CD4-positive, alpha-beta T cell (primary cell): ENCODE data around the gene TSPAN31. TPM values are rescaled to one million over a fixed set of nuclear protein-coding genes. Genes with fewer than 3 reads are reported as not detected.
"Not testable (repeated sequence)": the region's sequence is repeated elsewhere in the genome, so short reads cannot be mapped to it uniquely, and the experiment has no call there.

Source experiments
- ATAC-seq: fragments of 200-7000 bp; cut with Tn5 transposase; one replicate; pipeline ENCODE4 v1.10.0; 2022; ENCODE audit warnings: mild to moderate bottlenecking; ENCODE audit not compliant: poor library complexity
- CTCF ChIA-PET: fragments of 350-600 bp; sonication (Branson Sonifier 250); formaldehyde crosslinking; loops from one replicate; lab custom pipeline; 2021; ENCODE audit warnings: antibody characterized with exemption, inconsistent platforms; lab: Charles Lee
- POLR2A ChIA-PET: fragments of 350-600 bp; sonication (Branson Sonifier 250); formaldehyde crosslinking; loops from one replicate; lab custom pipeline; 2021; ENCODE audit warnings: antibody characterized with exemption, inconsistent platforms; lab: Charles Lee
- DNase-seq, 14 experiments: peaks; one replicate each; pipeline ENCODE4 v3.0.0-alpha.2; 2013 to 2020; ENCODE audit warnings: mixed read lengths in 2 of 14
- H3K27ac ChIP-seq, 2 donors: one replicate each; pipeline versions ENCODE4 v1.5.1 to v1.7.0; 2013; ENCODE audit warnings: low read length in 2 of 2, low read depth in 1 of 2, mild to moderate bottlenecking in 1 of 2
- H3K27me3 ChIP-seq, 2 experiments: 1 replicate in 1 of 2; 2 replicates in 1 of 2; pipeline versions ENCODE4 v1.6.1 to v1.7.0; 2013; ENCODE audit warnings: low read length in 2 of 2, control low read depth in 1 of 2, mild to moderate bottlenecking in 1 of 2, moderate library complexity in 1 of 2; ENCODE audit not compliant: insufficient read depth in 2 of 2, control insufficient read depth in 1 of 2
- H3K36me3 ChIP-seq: one replicate; pipeline ENCODE4 v1.6.1; 2013; ENCODE audit warnings: low read length, control low read depth; ENCODE audit not compliant: insufficient read depth
- H3K4me1 ChIP-seq: one replicate; pipeline ENCODE4 v1.6.1; 2013; ENCODE audit warnings: low read length, control low read depth; ENCODE audit not compliant: insufficient read depth
- H3K4me3 ChIP-seq: one replicate; pipeline ENCODE4 v1.5.1; 2013; ENCODE audit warnings: mild to moderate bottlenecking, low read length, moderate library complexity
- H3K9me3 ChIP-seq, 2 experiments: 1 replicate in 1 of 2; 2 replicates in 1 of 2; pipeline versions ENCODE4 v1.6.1 to v1.7.0; 2013; ENCODE audit warnings: low read length in 2 of 2, mild to moderate bottlenecking in 2 of 2, control low read depth in 1 of 2, moderate library complexity in 1 of 2; ENCODE audit not compliant: control insufficient read depth in 1 of 2, insufficient read depth in 1 of 2
- H3K27ac Mint-ChIP-seq: one replicate; pipeline ENCODE4 v1.8.0; 2020; ENCODE audit warnings: mixed read lengths
- H3K27me3 Mint-ChIP-seq: one replicate; pipeline ENCODE4 v1.8.0; 2021; ENCODE audit warnings: mixed read lengths
- H3K36me3 Mint-ChIP-seq: one replicate; pipeline ENCODE4 v1.8.0; 2021; ENCODE audit warnings: low read depth, mixed read lengths
- H3K4me1 Mint-ChIP-seq: one replicate; pipeline ENCODE4 v1.8.0; 2021; ENCODE audit warnings: low read depth, mixed read lengths
- H3K4me3 Mint-ChIP-seq: one replicate; pipeline ENCODE4 v1.8.0; 2020; ENCODE audit warnings: mild to moderate bottlenecking, mixed read lengths
- H3K9me3 Mint-ChIP-seq: one replicate; pipeline ENCODE4 v1.8.0; 2020; ENCODE audit warnings: mixed read lengths
- CTCF ChIP-seq: fragments of 200-600 bp; IDR thresholded peaks from one replicate; pipeline ENCODE4 v1.8.0; 2022; ENCODE audit warnings: antibody characterized with exemption, mild to moderate bottlenecking
- intact Hi-C, 2 experiments: fragments of 100-400 bp; cut with DNase I in 1 of 2; cut with micrococcal nuclease in 1 of 2; formaldehyde crosslinking; loops; one replicate each; pipeline versions ENCODE4 v1.15.1 to v1.9.0; 2023 to 2025; cut with DNase I, micrococcal nuclease
- total RNA-seq, 174 experiments: library from RNA in 2 of 174; stranded (reverse) in 2 of 174; gene quantifications; one replicate each; pipeline ENCODE4 v1.2.3 and lab custom pipeline; 2021 to 2026

The TSPAN31 gene
- total RNA-seq, 2 experiments from 2014 or later: 10.3 to 10.7 TPM

GRCh38 chr12:57719777-57720605 lies 24.8 kb upstream of the TSPAN31 start:
- H3K4me1 Mint-ChIP-seq: peaks cover 25% of the 10 kb centered on the region
- H3K27ac ChIP-seq: no peak overlapping the region
- no peak for TF ChIP-seq CTCF
- H3K36me3 Mint-ChIP-seq: peaks cover 72% of the 10 kb centered on the region
- CTCF ChIA-PET: no interaction called here
- H3K36me3 ChIP-seq: peaks cover 57% of the 10 kb centered on the region
- peaks cover 4% of the 10 kb centered on the region for H3K4me1 ChIP-seq
- H3K9me3 Mint-ChIP-seq: no peaks in the 10 kb centered on the region
- H3K27me3 ChIP-seq: no peaks in the 10 kb centered on the region
- POLR2A ChIA-PET: interaction anchor here (0.6 to 1.6 kb wide), 7 partner anchors 15 to 27 kb away, joined by 3 to 5 read pairs (median 4); partner anchors contain the start of gene TSPAN31
- H3K4me3 Mint-ChIP-seq: no peak overlapping the region
- no peak for ATAC-seq
- H3K27ac Mint-ChIP-seq: peak overlapping the region; percentile 61
- intact Hi-C loops: loop anchor here in 1 of 2 experiments (2.0 kb wide), 1 partner anchor 19 kb away; the partner anchor contains the start of gene AGAP2
- H3K4me3 ChIP-seq: no peak overlapping the region
- DNase-seq: no peak
- H3K27me3 Mint-ChIP-seq: no peaks in the 10 kb centered on the region
- H3K9me3 ChIP-seq: no peaks in the 10 kb centered on the region

- peaks cover 70% of the 10 kb centered on the region for H3K36me3 Mint-ChIP-seq
- no peaks in the 10 kb centered on the region for H3K27me3 Mint-ChIP-seq
- DNase-seq: no peak
These were observed 23.9 kb upstream of the TSPAN31 start for GRCh38 chr12:57720606-57721595.

GRCh38 chr12:57721846-57722608 lies 22.8 kb upstream of the TSPAN31 start:
- H3K27ac ChIP-seq: peak overlapping the region in 1 of 2 donors; percentile 21
- DNase-seq: not testable (repeated sequence)

More at GRCh38 chr12:57720606-57721595, 23.9 kb upstream of the TSPAN31 start:
- intact Hi-C loops: no loop called here
- Mint-ChIP-seq H3K9me3 (no peaks in the 10 kb centered on the region), H3K4me3 (no peak overlapping the region), H3K27ac (no peak overlapping the region), H3K4me1 (peaks cover 27% of the 10 kb centered on the region)
- H3K9me3 ChIP-seq: no peaks in the 10 kb centered on the region
- TF ChIP-seq CTCF: no peak
- ATAC-seq: no peak
- H3K27ac ChIP-seq: no peak overlapping the region
- peaks cover 7% of the 10 kb centered on the region for H3K4me1 ChIP-seq
- H3K4me3 ChIP-seq: no peak overlapping the region
- CTCF ChIA-PET: no interaction called here
- POLR2A ChIA-PET: interaction anchor here (0.6 to 1.4 kb wide), 5 partner anchors 16 to 31 kb away, joined by 3 to 5 read pairs (median 4); partner anchors contain the start of genes CDK4 and TSPAN31
- H3K27me3 ChIP-seq: no peaks in the 10 kb centered on the region
- peaks cover 51% of the 10 kb centered on the region for H3K36me3 ChIP-seq

More at GRCh38 chr12:57721846-57722608, 22.8 kb upstream of the TSPAN31 start:
- H3K4me1 ChIP-seq, H3K4me3 ChIP-seq, H3K27me3 Mint-ChIP-seq, H3K9me3 ChIP-seq, H3K9me3 Mint-ChIP-seq, H3K27ac Mint-ChIP-seq, intact Hi-C loops, ATAC-seq, H3K27me3 ChIP-seq, H3K4me3 Mint-ChIP-seq, CTCF ChIA-PET: not testable (repeated sequence)
- peaks cover 48% of the 10 kb centered on the region for H3K36me3 ChIP-seq
- H3K4me1 Mint-ChIP-seq: peaks cover 27% of the 10 kb centered on the region
- H3K36me3 Mint-ChIP-seq: peaks cover 68% of the 10 kb centered on the region
- POLR2A ChIA-PET: interaction anchor here (1.3 kb wide), 1 partner anchor 19 kb away, joined by 4 read pairs; no protein-coding TSS in a partner anchor
